K562 (cell line): ENCODE measurements around the gene NEDD4L. TPM values are rescaled to one million over a fixed set of nuclear protein-coding genes. Genes with fewer than 3 reads are reported as not detected.

Experiments
- BRD9 ChIP-seq: fragments of 450-650 bp; IDR thresholded peaks from 2 replicates; pipeline ENCODE4 v1.6.1; 2018; ENCODE audit warnings: low read depth; ENCODE audit not compliant: partially characterized antibody
- CHD2 ChIP-seq: IDR thresholded peaks from 2 replicates; pipeline ENCODE4 v1.6.1; 2011; ENCODE audit warnings: low read depth, low read length
- ETV5 ChIP-seq: sonication (generic); formaldehyde crosslinking; IDR thresholded peaks from 2 replicates; pipeline ENCODE4 v1.4.0; 2020; ENCODE audit warnings: low read depth, mild to moderate bottlenecking, missing genetic modification reagents
- FOXJ2 ChIP-seq: fragments of 200-800 bp; sonication (Bioruptor generic); IDR thresholded peaks from 2 replicates; pipeline ENCODE4 v1.6.1; 2016; ENCODE audit warnings: missing genetic modification characterization, missing compliant biosample characterization
- GABPB2 ChIP-seq: fragments of 250-450 bp; sonication (Bioruptor Pico); conservative IDR thresholded peaks from 2 replicates; pipeline ENCODE4 v1.5.1; 2021; ENCODE audit warnings: mild to moderate bottlenecking
- HDAC3 ChIP-seq: fragments of 450-650 bp; IDR thresholded peaks from 2 replicates; pipeline ENCODE4 v1.6.1; 2018; ENCODE audit warnings: borderline replicate concordance, mild to moderate bottlenecking, moderate library complexity; ENCODE audit not compliant: partially characterized antibody
- HNRNPUL1 ChIP-seq: fragments of 200-400 bp; formaldehyde crosslinking; IDR thresholded peaks from 2 replicates; pipeline ENCODE4 v1.6.1; 2017; ENCODE audit warnings: low read length
- HSF4 ChIP-seq: fragments of 250-450 bp; sonication (Bioruptor Pico); IDR thresholded peaks from 2 replicates; pipeline ENCODE4 v2.1.2; 2022; ENCODE audit warnings: mild to moderate bottlenecking, moderate library complexity, borderline replicate concordance
- KDM2B ChIP-seq: fragments of 250-450 bp; sonication (Bioruptor Pico); IDR thresholded peaks from 2 replicates; pipeline ENCODE4 v1.8.0; 2021; ENCODE audit warnings: mild to moderate bottlenecking, moderate library complexity
- LCOR ChIP-seq: sonication (generic); formaldehyde crosslinking; IDR thresholded peaks from 2 replicates; pipeline ENCODE4 v1.8.0; 2022; ENCODE audit warnings: mild to moderate bottlenecking, missing genetic modification reagents
- NFATC3 ChIP-seq: fragments of 450-650 bp; IDR thresholded peaks from 2 replicates; pipeline ENCODE4 v1.6.1; 2017; ENCODE audit warnings: mild to moderate bottlenecking
- TAF9B ChIP-seq: fragments of 450-650 bp; IDR thresholded peaks from 2 replicates; pipeline ENCODE4 v1.6.1; 2018; ENCODE audit warnings: mild to moderate bottlenecking; ENCODE audit not compliant: partially characterized antibody
- TAL1 ChIP-seq: fragments of 450-650 bp; IDR thresholded peaks from 2 replicates; pipeline ENCODE4 v1.6.1; 2016; ENCODE audit warnings: mild to moderate bottlenecking
- TRIM24 ChIP-seq, 2 experiments: fragments of 450-650 bp; IDR thresholded peaks; 2 replicates each; pipeline ENCODE4 v1.6.1; 2016
- ZNF583 ChIP-seq: fragments of 250-450 bp; sonication (Bioruptor Pico); IDR thresholded peaks from 2 replicates; pipeline ENCODE4 v1.4.0; 2020
- ZNF695 ChIP-seq: fragments of 450-650 bp; formaldehyde crosslinking; IDR thresholded peaks from 2 replicates; pipeline ENCODE4 v1.4.0; 2020; ENCODE audit warnings: mild to moderate bottlenecking, moderate library complexity
- polyA plus RNA-seq, 8 experiments: library from polyadenylated mRNA; depleted of rRNA in 4 of 8; stranded (reverse) in 5 of 8; unstranded in 3 of 8; fragments of >200 nt; fragmentation: Nextera tagmentation in 2 of 8; fragmentation: Illumina TruSeq in 1 of 8; extraction: Ambion mirVana in 2 of 8; extraction: Trizol in 1 of 8; gene quantifications; 2 replicates each; pipeline versions ENCODE4 v1.2.1 to v1.2.3, GENCODE V29; 2011 to 2014; ENCODE audit warnings: inconsistent platforms in 1 of 8, missing spikeins in 1 of 8
- total RNA-seq, 7 experiments: library from RNA; depleted of rRNA in 6 of 7; stranded (reverse); fragments of >200 nt in 6 of 7; fragmentation: Illumina TruSeq in 2 of 7; extraction: Trizol in 2 of 7; gene quantifications; 2 replicates each; pipeline versions ENCODE4 v1.2.1 to v1.2.3, GENCODE V29; 2011 to 2021; ENCODE audit warnings: low replicate concordance in 1 of 7
- TF ChIP-seq, protein P1 (sequence below), 2 experiments: fragments of 150-350 bp in 1 of 2; IDR thresholded peaks; 2 replicates each; pipeline ENCODE4 v1.6.1; 2012 to 2016; ENCODE audit warnings: low read depth in 2 of 2, low read length in 2 of 2, mild to moderate bottlenecking in 1 of 2, moderate library complexity in 1 of 2
- TF ChIP-seq, protein P2 (sequence below), 2 experiments: IDR thresholded peaks; 2 replicates each; pipeline ENCODE4 v1.6.1; 2011; ENCODE audit warnings: borderline replicate concordance in 1 of 2, control low read depth in 1 of 2, low read depth in 1 of 2, low read length in 1 of 2, mild to moderate bottlenecking in 1 of 2, mixed read lengths in 1 of 2, moderate library complexity in 1 of 2; ENCODE audit not compliant: insufficient read depth in 1 of 2, insufficient read length in 1 of 2, poor library complexity in 1 of 2, severe bottlenecking in 1 of 2; ENCODE audit errors: extremely low read depth in 1 of 2
- TF ChIP-seq, protein P3 (sequence below): sonication (generic); formaldehyde crosslinking; IDR thresholded peaks from 2 replicates; pipeline ENCODE4 v1.8.0; 2023; ENCODE audit warnings: mild to moderate bottlenecking, missing genetic modification reagents

Gene NEDD4L
- total and polyA plus RNA-seq, 9 of the 15 experiments (the other 6 are each of a cell fraction or from before 2014, with no cell fraction given), result 8.1 to 33.4 (median 19.9) TPM

DNA sequence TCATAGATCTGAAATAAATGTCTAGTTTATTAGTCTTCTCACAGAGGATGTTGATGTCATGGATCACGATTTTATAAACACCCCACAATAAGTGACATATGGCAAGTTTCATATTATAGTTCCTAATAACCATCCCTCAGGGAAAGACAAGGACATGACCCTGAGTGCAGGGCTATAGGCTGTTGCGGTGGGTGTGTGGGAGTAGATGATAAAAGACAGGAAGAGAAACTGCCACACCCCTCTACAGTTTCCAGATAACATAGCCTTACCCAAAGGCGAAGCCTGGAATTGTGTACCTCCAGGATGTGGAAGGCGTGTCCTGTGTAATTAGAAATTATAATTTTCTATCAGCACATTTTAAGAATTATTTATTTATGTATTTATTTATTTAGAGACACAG, 2.4 kb upstream of the NEDD4L start (continued):
- TF ChIP-seq, protein P1, sequence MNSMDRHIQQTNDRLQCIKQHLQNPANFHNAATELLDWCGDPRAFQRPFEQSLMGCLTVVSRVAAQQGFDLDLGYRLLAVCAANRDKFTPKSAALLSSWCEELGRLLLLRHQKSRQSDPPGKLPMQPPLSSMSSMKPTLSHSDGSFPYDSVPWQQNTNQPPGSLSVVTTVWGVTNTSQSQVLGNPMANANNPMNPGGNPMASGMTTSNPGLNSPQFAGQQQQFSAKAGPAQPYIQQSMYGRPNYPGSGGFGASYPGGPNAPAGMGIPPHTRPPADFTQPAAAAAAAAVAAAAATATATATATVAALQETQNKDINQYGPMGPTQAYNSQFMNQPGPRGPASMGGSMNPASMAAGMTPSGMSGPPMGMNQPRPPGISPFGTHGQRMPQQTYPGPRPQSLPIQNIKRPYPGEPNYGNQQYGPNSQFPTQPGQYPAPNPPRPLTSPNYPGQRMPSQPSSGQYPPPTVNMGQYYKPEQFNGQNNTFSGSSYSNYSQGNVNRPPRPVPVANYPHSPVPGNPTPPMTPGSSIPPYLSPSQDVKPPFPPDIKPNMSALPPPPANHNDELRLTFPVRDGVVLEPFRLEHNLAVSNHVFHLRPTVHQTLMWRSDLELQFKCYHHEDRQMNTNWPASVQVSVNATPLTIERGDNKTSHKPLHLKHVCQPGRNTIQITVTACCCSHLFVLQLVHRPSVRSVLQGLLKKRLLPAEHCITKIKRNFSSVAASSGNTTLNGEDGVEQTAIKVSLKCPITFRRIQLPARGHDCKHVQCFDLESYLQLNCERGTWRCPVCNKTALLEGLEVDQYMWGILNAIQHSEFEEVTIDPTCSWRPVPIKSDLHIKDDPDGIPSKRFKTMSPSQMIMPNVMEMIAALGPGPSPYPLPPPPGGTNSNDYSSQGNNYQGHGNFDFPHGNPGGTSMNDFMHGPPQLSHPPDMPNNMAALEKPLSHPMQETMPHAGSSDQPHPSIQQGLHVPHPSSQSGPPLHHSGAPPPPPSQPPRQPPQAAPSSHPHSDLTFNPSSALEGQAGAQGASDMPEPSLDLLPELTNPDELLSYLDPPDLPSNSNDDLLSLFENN (IDR thresholded peaks at IDR 0.05; ENCODE audit: low read depth in 2 of 2, low read length in 2 of 2), result no peak
- TF ChIP-seq KDM2B (no peak), HDAC3 (peak; percentile 47), FOXJ2 (tag) (0 out of 2 replicates have a peak, but pooled peaks have one; percentile 22), BRD9 (peak; percentile 35), LCOR (CRISPR knock-in tag) (no peak), HSF4 (CRISPR knock-in tag) (no peak), TRIM24 (IDR thresholded peaks at IDR 0.05) (peak; percentile 28 to 70; a peak in 3 of 4 replicates), GABPB2 (CRISPR knock-in tag) (no peak), HNRNPUL1 (no peak), ETV5 (CRISPR knock-in tag) (peak; percentile 84), NFATC3 (no peak), ZNF583 (CRISPR knock-in tag) (no peak), TAF9B (peak; percentile 23), ZNF695 (CRISPR knock-in tag) (no peak), TAL1 (peak; percentile 46; the same call in 1 of the 2 replicates), CHD2 (no peak)
- TF ChIP-seq, protein P2, sequence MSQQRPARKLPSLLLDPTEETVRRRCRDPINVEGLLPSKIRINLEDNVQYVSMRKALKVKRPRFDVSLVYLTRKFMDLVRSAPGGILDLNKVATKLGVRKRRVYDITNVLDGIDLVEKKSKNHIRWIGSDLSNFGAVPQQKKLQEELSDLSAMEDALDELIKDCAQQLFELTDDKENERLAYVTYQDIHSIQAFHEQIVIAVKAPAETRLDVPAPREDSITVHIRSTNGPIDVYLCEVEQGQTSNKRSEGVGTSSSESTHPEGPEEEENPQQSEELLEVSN (IDR thresholded peaks at IDR 0.05; ENCODE audit: borderline replicate concordance in 1 of 2, extremely low read depth in 1 of 2, insufficient read depth in 1 of 2, insufficient read length in 1 of 2, low read depth in 1 of 2, low read length in 1 of 2, poor library complexity in 1 of 2, severe bottlenecking in 1 of 2), result no peak
- TF ChIP-seq, protein P3, sequence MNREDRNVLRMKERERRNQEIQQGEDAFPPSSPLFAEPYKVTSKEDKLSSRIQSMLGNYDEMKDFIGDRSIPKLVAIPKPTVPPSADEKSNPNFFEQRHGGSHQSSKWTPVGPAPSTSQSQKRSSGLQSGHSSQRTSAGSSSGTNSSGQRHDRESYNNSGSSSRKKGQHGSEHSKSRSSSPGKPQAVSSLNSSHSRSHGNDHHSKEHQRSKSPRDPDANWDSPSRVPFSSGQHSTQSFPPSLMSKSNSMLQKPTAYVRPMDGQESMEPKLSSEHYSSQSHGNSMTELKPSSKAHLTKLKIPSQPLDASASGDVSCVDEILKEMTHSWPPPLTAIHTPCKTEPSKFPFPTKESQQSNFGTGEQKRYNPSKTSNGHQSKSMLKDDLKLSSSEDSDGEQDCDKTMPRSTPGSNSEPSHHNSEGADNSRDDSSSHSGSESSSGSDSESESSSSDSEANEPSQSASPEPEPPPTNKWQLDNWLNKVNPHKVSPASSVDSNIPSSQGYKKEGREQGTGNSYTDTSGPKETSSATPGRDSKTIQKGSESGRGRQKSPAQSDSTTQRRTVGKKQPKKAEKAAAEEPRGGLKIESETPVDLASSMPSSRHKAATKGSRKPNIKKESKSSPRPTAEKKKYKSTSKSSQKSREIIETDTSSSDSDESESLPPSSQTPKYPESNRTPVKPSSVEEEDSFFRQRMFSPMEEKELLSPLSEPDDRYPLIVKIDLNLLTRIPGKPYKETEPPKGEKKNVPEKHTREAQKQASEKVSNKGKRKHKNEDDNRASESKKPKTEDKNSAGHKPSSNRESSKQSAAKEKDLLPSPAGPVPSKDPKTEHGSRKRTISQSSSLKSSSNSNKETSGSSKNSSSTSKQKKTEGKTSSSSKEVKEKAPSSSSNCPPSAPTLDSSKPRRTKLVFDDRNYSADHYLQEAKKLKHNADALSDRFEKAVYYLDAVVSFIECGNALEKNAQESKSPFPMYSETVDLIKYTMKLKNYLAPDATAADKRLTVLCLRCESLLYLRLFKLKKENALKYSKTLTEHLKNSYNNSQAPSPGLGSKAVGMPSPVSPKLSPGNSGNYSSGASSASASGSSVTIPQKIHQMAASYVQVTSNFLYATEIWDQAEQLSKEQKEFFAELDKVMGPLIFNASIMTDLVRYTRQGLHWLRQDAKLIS (CRISPR knock-in tag), result no peak
